CD14-positive monocyte (primary cell): Measurements from ENCODE around the gene NTM. TPM values are rescaled to one million over a fixed set of nuclear protein-coding genes. Genes with fewer than 3 reads are reported as not detected.

Experiments used
- DNase-seq, 3 donors: peaks; one replicate each; pipeline ENCODE4 v3.0.0-alpha.2; 2011 to 2022
- H2AFZ ChIP-seq: 2 replicates; pipeline ENCODE4 v1.6.0; 2012; ENCODE audit warnings: mild to moderate bottlenecking, low read depth, low read length, inconsistent platforms; ENCODE audit not compliant: insufficient read depth, poor library complexity, severe bottlenecking
- H3K27ac ChIP-seq, 2 donors: 1 replicate in 1 of 2; 2 replicates in 1 of 2; pipeline ENCODE4 v1.5.1; 2012 to 2013; ENCODE audit warnings: low read length in 2 of 2, control low read depth in 1 of 2, inconsistent platforms in 1 of 2, low read depth in 1 of 2, mild to moderate bottlenecking in 1 of 2
- H3K27me3 ChIP-seq, 2 donors: one replicate each; pipeline versions ENCODE4 v1.6.0 to v1.6.1; 2011 to 2013; ENCODE audit warnings: low read length in 2 of 2; ENCODE audit not compliant: control insufficient read depth in 2 of 2, insufficient read depth in 2 of 2
- H3K36me3 ChIP-seq, 2 donors: replicated peaks in 1 of 2; 1 replicate in 1 of 2; 2 replicates in 1 of 2; pipeline versions ENCODE4 v1.5.1 to v1.6.1; 2012 to 2013; ENCODE audit warnings: low read length in 2 of 2, control low read depth in 1 of 2, inconsistent platforms in 1 of 2, mild to moderate bottlenecking in 1 of 2; ENCODE audit not compliant: insufficient read depth in 2 of 2, control insufficient read depth in 1 of 2
- H3K4me1 ChIP-seq, 2 donors: 1 replicate in 1 of 2; 2 replicates in 1 of 2; pipeline versions ENCODE4 v1.5.1 to v1.6.1; 2012 to 2013; ENCODE audit warnings: low read length in 2 of 2, control low read depth in 1 of 2, inconsistent platforms in 1 of 2, mild to moderate bottlenecking in 1 of 2, moderate library complexity in 1 of 2; ENCODE audit not compliant: insufficient read depth in 2 of 2, control insufficient read depth in 1 of 2
- H3K4me2 ChIP-seq: replicated peaks from 2 replicates; pipeline ENCODE3; 2012; ENCODE audit warnings: low read length, moderate library complexity, mild to moderate bottlenecking; ENCODE audit not compliant: poor library complexity, severe bottlenecking; ENCODE audit errors: extremely low read depth
- H3K4me3 ChIP-seq, 3 experiments: fragments of 200-600 bp in 1 of 3; sonication (generic) in 1 of 3; replicated peaks in 1 of 3; 1 replicate in 2 of 3; 2 replicates in 1 of 3; pipeline ENCODE4 v1.5.1; 2011 to 2013; ENCODE audit warnings: low read length in 3 of 3, mild to moderate bottlenecking in 3 of 3, control low read depth in 2 of 3, low read depth in 2 of 3, inconsistent platforms in 1 of 3, moderate library complexity in 1 of 3
- H3K79me2 ChIP-seq: 2 replicates; pipeline ENCODE4 v1.6.0; 2012; ENCODE audit warnings: mild to moderate bottlenecking, control low read depth, inconsistent platforms, low read length, moderate library complexity; ENCODE audit not compliant: insufficient read depth
- H3K9ac ChIP-seq: 2 replicates; pipeline ENCODE4 v1.6.0; 2017; ENCODE audit warnings: low read length, mild to moderate bottlenecking; ENCODE audit not compliant: insufficient read depth, poor library complexity, severe bottlenecking
- H3K9me3 ChIP-seq, 2 donors: replicated peaks in 1 of 2; 1 replicate in 1 of 2; 2 replicates in 1 of 2; pipeline versions ENCODE4 v1.5.1 to v1.6.1; 2012 to 2013; ENCODE audit warnings: low read length in 2 of 2, control low read depth in 1 of 2; ENCODE audit not compliant: control insufficient read depth in 1 of 2, insufficient read depth in 1 of 2
- H4K20me1 ChIP-seq: 2 replicates; pipeline ENCODE4 v1.6.0; 2012; ENCODE audit warnings: mild to moderate bottlenecking, low read length, control low read depth, moderate library complexity; ENCODE audit not compliant: insufficient read depth
- H3K27ac Mint-ChIP-seq, 7 donors: one replicate each; pipeline ENCODE4 v1.8.0; 2020; ENCODE audit warnings: mild to moderate bottlenecking in 7 of 7, mixed read lengths in 7 of 7, moderate library complexity in 6 of 7, inconsistent platforms in 2 of 7
- H3K27me3 Mint-ChIP-seq, 3 donors: one replicate each; pipeline ENCODE4 v1.8.0; 2021 to 2022; ENCODE audit warnings: low read depth in 3 of 3, mild to moderate bottlenecking in 3 of 3, mixed read lengths in 3 of 3, moderate library complexity in 3 of 3, inconsistent platforms in 1 of 3
- H3K36me3 Mint-ChIP-seq, 2 donors: one replicate each; pipeline ENCODE4 v1.8.0; 2020; ENCODE audit warnings: mixed read lengths in 2 of 2, inconsistent platforms in 1 of 2, mild to moderate bottlenecking in 1 of 2
- H3K4me1 Mint-ChIP-seq: one replicate; pipeline ENCODE4 v1.8.0; 2020; ENCODE audit warnings: mild to moderate bottlenecking, mixed read lengths
- H3K4me3 Mint-ChIP-seq, 2 donors: one replicate each; pipeline ENCODE4 v1.8.0; 2020; ENCODE audit warnings: mild to moderate bottlenecking in 2 of 2, mixed read lengths in 2 of 2, moderate library complexity in 1 of 2
- H3K9me3 Mint-ChIP-seq, 7 donors: one replicate each; pipeline ENCODE4 v1.8.0; 2020 to 2022; ENCODE audit warnings: mixed read lengths in 7 of 7, mild to moderate bottlenecking in 6 of 7, moderate library complexity in 6 of 7, inconsistent platforms in 2 of 7
- WGBS: methylation state at CpG from one replicate; pipeline ENCODE4 v1.1.5; 2013; ENCODE audit warnings: missing lambda C conversion rate; ENCODE audit not compliant: insufficient coverage; 5-methylcytosine and 5-hydroxymethylcytosine counted together
- intact Hi-C, 2 donors: fragments of 100-400 bp; cut with micrococcal nuclease; formaldehyde crosslinking; loops; one replicate each; pipeline versions ENCODE4 v1.15.0 to v1.15.1; 2023
- polyA plus RNA-seq, 3 donors: library from polyadenylated mRNA; depleted of rRNA in 1 of 3; unstranded in 2 of 3; stranded (reverse) in 1 of 3; fragments of 300-500 nt in 2 of 3; fragments of >200 nt in 1 of 3; fragmentation: Illumina TruSeq in 2 of 3; gene quantifications; 1 replicate in 2 of 3; 2 replicates in 1 of 3; pipeline ENCODE4 v1.2.3, GENCODE V29; 2012 to 2021
- TF ChIP-seq, protein P1 (sequence below): fragments of 200-600 bp; IDR thresholded peaks from one replicate; pipeline ENCODE4 v1.8.0; 2022; ENCODE audit warnings: antibody characterized with exemption, mild to moderate bottlenecking

Gene NTM
- polyA plus RNA-seq, 3 donors: not detected

DNA sequence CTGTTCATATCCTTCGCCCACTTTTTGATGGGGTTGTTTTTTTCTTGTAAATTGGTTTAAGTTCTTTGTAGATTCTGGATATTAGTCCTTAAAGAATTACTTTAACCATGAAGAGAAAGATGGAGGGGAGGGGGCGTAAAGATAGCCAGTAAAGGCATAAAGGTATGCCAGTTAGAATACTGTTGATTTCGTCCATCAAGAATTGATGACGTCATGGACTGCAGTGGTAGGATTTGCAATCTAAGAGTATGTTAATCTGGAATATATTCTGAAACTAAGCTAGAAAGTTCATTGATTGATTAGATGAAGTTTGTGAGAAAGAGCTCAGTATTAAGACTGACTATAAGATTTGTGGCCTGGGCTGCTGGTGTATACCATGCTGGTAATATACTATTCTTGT, 856.1 kb downstream of the NTM start:
- TF ChIP-seq, protein P1, sequence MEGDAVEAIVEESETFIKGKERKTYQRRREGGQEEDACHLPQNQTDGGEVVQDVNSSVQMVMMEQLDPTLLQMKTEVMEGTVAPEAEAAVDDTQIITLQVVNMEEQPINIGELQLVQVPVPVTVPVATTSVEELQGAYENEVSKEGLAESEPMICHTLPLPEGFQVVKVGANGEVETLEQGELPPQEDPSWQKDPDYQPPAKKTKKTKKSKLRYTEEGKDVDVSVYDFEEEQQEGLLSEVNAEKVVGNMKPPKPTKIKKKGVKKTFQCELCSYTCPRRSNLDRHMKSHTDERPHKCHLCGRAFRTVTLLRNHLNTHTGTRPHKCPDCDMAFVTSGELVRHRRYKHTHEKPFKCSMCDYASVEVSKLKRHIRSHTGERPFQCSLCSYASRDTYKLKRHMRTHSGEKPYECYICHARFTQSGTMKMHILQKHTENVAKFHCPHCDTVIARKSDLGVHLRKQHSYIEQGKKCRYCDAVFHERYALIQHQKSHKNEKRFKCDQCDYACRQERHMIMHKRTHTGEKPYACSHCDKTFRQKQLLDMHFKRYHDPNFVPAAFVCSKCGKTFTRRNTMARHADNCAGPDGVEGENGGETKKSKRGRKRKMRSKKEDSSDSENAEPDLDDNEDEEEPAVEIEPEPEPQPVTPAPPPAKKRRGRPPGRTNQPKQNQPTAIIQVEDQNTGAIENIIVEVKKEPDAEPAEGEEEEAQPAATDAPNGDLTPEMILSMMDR: no peak
- H4K20me1 ChIP-seq: no peaks in the 10 kb centered on the region
- no peak overlapping the region for H3K9ac ChIP-seq
- DNase-seq: no peak
- no peaks in the 10 kb centered on the region for H3K36me3 ChIP-seq
- peaks cover 0 to 4% (median 0%) of the 10 kb centered on the region in 3 donors for H3K27me3 Mint-ChIP-seq
- intact Hi-C loops: no loop called here
- peaks cover 0 to 14% of the 10 kb centered on the region in 2 donors for H3K9me3 ChIP-seq
- H3K4me1 ChIP-seq: no peaks in the 10 kb centered on the region
- H3K27me3 ChIP-seq: no peaks in the 10 kb centered on the region
- H2AFZ ChIP-seq: no peak overlapping the region
- H3K4me3 ChIP-seq: no peak overlapping the region
- H3K27ac Mint-ChIP-seq: no peak overlapping the region
- H3K4me1 Mint-ChIP-seq: no peaks in the 10 kb centered on the region
- 87% methylated on average over 4 of the region's 4 CpGs for WGBS
- H3K36me3 Mint-ChIP-seq: no peaks in the 10 kb centered on the region
- no peak overlapping the region for H3K27ac ChIP-seq
- no peaks in the 10 kb centered on the region for H3K79me2 ChIP-seq
- no peak overlapping the region for H3K4me2 ChIP-seq
- H3K4me3 Mint-ChIP-seq: no peak overlapping the region
- peaks cover 2 to 33% (median 8%) of the 10 kb centered on the region in 7 donors for H3K9me3 Mint-ChIP-seq

- no peak overlapping the region for H3K27ac Mint-ChIP-seq
- H3K4me1 Mint-ChIP-seq: no peaks in the 10 kb centered on the region
- peaks cover 0 to 28% (median 6%) of the 10 kb centered on the region in 7 donors for H3K9me3 Mint-ChIP-seq
- 100% methylated on average over 5 of the region's 11 CpGs for WGBS
- H3K4me1 ChIP-seq: no peaks in the 10 kb centered on the region
- no peaks in the 10 kb centered on the region for H3K27me3 ChIP-seq
- H4K20me1 ChIP-seq: no peaks in the 10 kb centered on the region
- H3K27ac ChIP-seq: no peak overlapping the region
- H2AFZ ChIP-seq: no peak overlapping the region
- TF ChIP-seq, protein P1: no peak
- no peaks in the 10 kb centered on the region for H3K36me3 ChIP-seq
- H3K27me3 Mint-ChIP-seq: peaks cover 0 to 1% (median 0%) of the 10 kb centered on the region in 3 donors
- H3K9me3 ChIP-seq: peaks cover 0 to 7% of the 10 kb centered on the region in 2 donors
- no peak overlapping the region for H3K4me2 ChIP-seq
- no peaks in the 10 kb centered on the region for H3K36me3 Mint-ChIP-seq
- DNase-seq: no peak
- H3K4me3 Mint-ChIP-seq: no peak overlapping the region
- intact Hi-C loops: no loop called here
- H3K4me3 ChIP-seq: no peak overlapping the region
- H3K9ac ChIP-seq: no peak overlapping the region
- H3K79me2 ChIP-seq: no peaks in the 10 kb centered on the region
These were observed 858.4 kb downstream of the NTM start for GRCh38 chr11:132228746-132229325.
